ENCODE results near the gene ORMDL3. TPM values are rescaled to one million over a fixed set of nuclear protein-coding genes. Genes with fewer than 3 reads are reported as not detected.

ORMDL3 gene
- total RNA-seq, 1 experiment from 2014 or later, result 58.6 TPM

- Mint-ChIP-seq H3K9me3 (no peaks in the 10 kb centered on the region), H3K36me3 (ENCODE audit: insufficient read depth in 1 of 3, low read depth in 3 of 3) (peaks cover 19 to 44% (median 40%) of the 10 kb centered on the region in 3 experiments; a peak in 6 of 7 replicates), H3K4me1 (peaks cover 23 to 27% of the 10 kb centered on the region in 2 experiments), H3K4me3 (no peak overlapping the region), H3K27ac (no peak overlapping the region), H3K27me3 (ENCODE audit: low read depth) (no peaks in the 10 kb centered on the region; the same call in 1 of the 2 replicates)
- H2BK20ac ChIP-seq (ENCODE audit: low read depth, low read length, poor library complexity, severe bottlenecking), result no peak overlapping the region
- peaks cover 6% of the 10 kb centered on the region for H3K23me2 ChIP-seq (ENCODE audit: insufficient read length, low read depth, low read length, poor library complexity, severe bottlenecking)
- H4K5ac ChIP-seq (ENCODE audit: insufficient read length, low read depth, low read length), result no peak overlapping the region
- peaks cover 13% of the 10 kb centered on the region; the same call in 1 of the 2 replicates for H3K79me2 ChIP-seq (ENCODE audit: insufficient read depth, low read length)
- DNase-seq, result no peak
- no peaks in the 10 kb centered on the region for H3K9me3 ChIP-seq (ENCODE audit: control insufficient read depth, low read depth, low read length)
- no peaks in the 10 kb centered on the region; the same call in 1 of the 2 replicates for H3K4me1 ChIP-seq (ENCODE audit: insufficient read depth, low read length)
- no peak overlapping the region for H3K9ac ChIP-seq (ENCODE audit: extremely low read depth, insufficient read length, low read length)
- no peaks in the 10 kb centered on the region for H4K20me1 ChIP-seq (ENCODE audit: control insufficient read depth, insufficient read depth, insufficient read length)
- H3K27me3 ChIP-seq (ENCODE audit: insufficient read depth, low read length), result no peaks in the 10 kb centered on the region
- TF ChIP-seq CTCF (conservative IDR thresholded peaks at IDR 0.05), result no peak
- H4K8ac ChIP-seq (replicated peaks; ENCODE audit: insufficient read length, low read depth, low read length), result no peak overlapping the region
- no peak overlapping the region for H2BK15ac ChIP-seq (ENCODE audit: low read depth, low read length)
- no peak overlapping the region for H3K4me2 ChIP-seq (ENCODE audit: insufficient read depth, insufficient read length, low read length)
- no peak overlapping the region for H4K91ac ChIP-seq (ENCODE audit: insufficient read length, low read depth, low read length)
- no peak overlapping the region for H3T11ph ChIP-seq (ENCODE audit: low read length)
- no peak overlapping the region for H2AFZ ChIP-seq (ENCODE audit: low read length)
- no peak overlapping the region for H2BK120ac ChIP-seq (ENCODE audit: low read depth, low read length, poor library complexity, severe bottlenecking)
- no peak overlapping the region for H3K4ac ChIP-seq (ENCODE audit: low read depth, low read length)
- no peak overlapping the region for H2AK5ac ChIP-seq (ENCODE audit: insufficient read length, low read length)
- H3K56ac ChIP-seq (ENCODE audit: insufficient read length, low read depth, low read length), result no peak overlapping the region
- H2BK12ac ChIP-seq (ENCODE audit: insufficient read length, low read depth, low read length), result no peak overlapping the region
- no CpG with 5 or more reads among the region's 6 CpGs for WGBS (ENCODE audit: extremely low coverage, insufficient read length, low lambda C conversion rate)
- H3K18ac ChIP-seq (ENCODE audit: insufficient read length, low read depth, low read length), result no peak overlapping the region
- H3K79me1 ChIP-seq (ENCODE audit: insufficient read depth, low read depth, low read length, poor library complexity, severe bottlenecking), result peaks cover 13% of the 10 kb centered on the region
- no peak overlapping the region for H3K23ac ChIP-seq (ENCODE audit: insufficient read length, low read depth, low read length)
- no peak overlapping the region for H3K14ac ChIP-seq (ENCODE audit: insufficient read depth, low read length)
- no peak overlapping the region for H3K27ac ChIP-seq (ENCODE audit: insufficient read length, low read depth, low read length)
- no peak overlapping the region for H2BK5ac ChIP-seq (ENCODE audit: insufficient read length, low read length)
These were observed 5.4 kb downstream of the ORMDL3 start for GRCh38 chr17:39922006-39922405.

Measured in H9 (cell line).